HEK293T (cell line): ENCODE measurements around the gene EIPR1.

Experiments used
- CTCF ChIA-PET: fragments of 350-600 bp; formaldehyde crosslinking; extraction: SDS; loops from one replicate; lab custom pipeline; 2021; ENCODE audit warnings: antibody characterized with exemption, inconsistent platforms; lab: Yijun Ruan, JAX
- POLR2A ChIA-PET: fragments of 350-600 bp; formaldehyde crosslinking; extraction: SDS; loops from one replicate; lab custom pipeline; 2020; ENCODE audit warnings: antibody characterized with exemption, inconsistent platforms; lab: Yijun Ruan, JAX
- DNase-seq: peaks from one replicate; pipeline ENCODE4 v3.0.0; 2012; ENCODE audit warnings: mixed read lengths; ENCODE audit errors: extremely low spot score
- ARNT ChIP-seq: fragments of 450-650 bp; IDR thresholded peaks from 2 replicates; pipeline ENCODE4 v1.6.1; 2017; ENCODE audit warnings: mild to moderate bottlenecking
- BHLHE40 ChIP-seq: fragments of 450-650 bp; IDR thresholded peaks from 2 replicates; pipeline ENCODE4 v1.6.1; 2016; ENCODE audit warnings: mild to moderate bottlenecking, moderate library complexity, borderline replicate concordance
- CTBP1 ChIP-seq: fragments of 450-650 bp; IDR thresholded peaks from 2 replicates; pipeline ENCODE4 v1.6.1; 2016; ENCODE audit warnings: borderline replicate concordance
- ELF4 ChIP-seq: fragments of 450-650 bp; IDR thresholded peaks from 2 replicates; pipeline ENCODE4 v1.6.1; 2017; ENCODE audit warnings: antibody characterized with exemption
- FOXA1 ChIP-seq: fragments of 450-650 bp; IDR thresholded peaks from 2 replicates; pipeline ENCODE4 v1.6.1; 2016; ENCODE audit warnings: mild to moderate bottlenecking
- FOXK2 ChIP-seq: fragments of 450-650 bp; IDR thresholded peaks from 2 replicates; pipeline ENCODE4 v1.6.1; 2016; ENCODE audit warnings: mild to moderate bottlenecking
- FOXM1 ChIP-seq: fragments of 450-650 bp; IDR thresholded peaks from 2 replicates; pipeline ENCODE4 v1.6.1; 2017; ENCODE audit warnings: mild to moderate bottlenecking, borderline replicate concordance
- HDGF ChIP-seq: fragments of 450-650 bp; IDR thresholded peaks from 2 replicates; pipeline ENCODE4 v1.6.1; 2017; ENCODE audit warnings: antibody characterized with exemption, borderline replicate concordance
- L3MBTL2 ChIP-seq: fragments of 450-650 bp; conservative IDR thresholded peaks from 2 replicates; pipeline ENCODE4 v1.6.1; 2016; ENCODE audit warnings: mild to moderate bottlenecking
- LEF1 ChIP-seq: fragments of 450-650 bp; IDR thresholded peaks from 2 replicates; pipeline ENCODE4 v1.6.1; 2017; ENCODE audit warnings: mild to moderate bottlenecking, borderline replicate concordance
- NFRKB ChIP-seq: fragments of 450-650 bp; IDR thresholded peaks from 2 replicates; pipeline ENCODE4 v1.6.1; 2016; ENCODE audit warnings: mild to moderate bottlenecking, moderate library complexity
- PKNOX1 ChIP-seq: fragments of 450-650 bp; IDR thresholded peaks from 2 replicates; pipeline ENCODE4 v1.6.1; 2016
- SP1 ChIP-seq: fragments of 450-650 bp; IDR thresholded peaks from 2 replicates; pipeline ENCODE4 v1.6.1; 2017
- SUZ12 ChIP-seq: fragments of 450-650 bp; IDR thresholded peaks from 2 replicates; pipeline ENCODE4 v1.6.1; 2016; ENCODE audit warnings: mild to moderate bottlenecking
- TARDBP ChIP-seq: fragments of 450-650 bp; IDR thresholded peaks from 2 replicates; pipeline ENCODE4 v1.6.1; 2016
- ZNF384 ChIP-seq: fragments of 450-650 bp; IDR thresholded peaks from 2 replicates; pipeline ENCODE4 v1.6.1; 2016

EIPR1 gene

GRCh38 chr2:3192281-3192818, 185.3 kb downstream of the EIPR1 start:
- TF ChIP-seq CTBP1 (no peak), BHLHE40 (no peak), SP1 (no peak), L3MBTL2 (no peak), LEF1 (no peak), FOXM1 (no peak), ARNT (no peak), SUZ12 (no peak), PKNOX1 (no peak), FOXK2 (no peak), FOXA1 (no peak), TARDBP (no peak), ELF4 (no peak), ZNF384 (no peak), NFRKB (no peak), HDGF (no peak)
- POLR2A ChIA-PET, result no interaction called here
- no peak for DNase-seq
- CTCF ChIA-PET, result no interaction called here

GRCh38 chr2:3189961-3190360, 187.7 kb downstream of the EIPR1 start:
- POLR2A ChIA-PET, result no interaction called here
- CTCF ChIA-PET, result no interaction called here
- TF ChIP-seq FOXK2, result no peak
- TF ChIP-seq LEF1, result no peak
- TF ChIP-seq TARDBP, result no peak
- TF ChIP-seq ARNT, result no peak
- no peak for TF ChIP-seq HDGF
- TF ChIP-seq CTBP1, result no peak
- no peak for DNase-seq

GRCh38 chr2:3189076-3189591, 188.5 kb downstream of the EIPR1 start:
- CTCF ChIA-PET, result no interaction called here
- POLR2A ChIA-PET, result no interaction called here
- no peak for DNase-seq
- no peak for TF ChIP-seq NFRKB
- TF ChIP-seq ARNT, result no peak
- no peak for TF ChIP-seq TARDBP
- no peak for TF ChIP-seq FOXM1
- TF ChIP-seq LEF1, result no peak
- no peak for TF ChIP-seq ELF4
- TF ChIP-seq L3MBTL2, result no peak
- TF ChIP-seq SUZ12, result no peak

GRCh38 chr2:3188405-3188946, 189.1 kb downstream of the EIPR1 start:
- no peak for DNase-seq
- ChIA-PET POLR2A (no interaction called here), CTCF (no interaction called here)
- TF ChIP-seq SUZ12, result no peak

- TF ChIP-seq SUZ12 (no peak), ELF4 (no peak), HDGF (no peak), FOXK2 (no peak), FOXA1 (no peak), TARDBP (no peak), L3MBTL2 (no peak), BHLHE40 (no peak), NFRKB (no peak), LEF1 (no peak), PKNOX1 (no peak), ZNF384 (no peak), ARNT (no peak), SP1 (no peak), FOXM1 (no peak), CTBP1 (no peak)
- POLR2A ChIA-PET, result no interaction called here
- CTCF ChIA-PET, result no interaction called here
- no peak for DNase-seq
Measured at GRCh38 chr2:3187467-3187866, 190.2 kb downstream of the EIPR1 start.

- TF ChIP-seq BHLHE40 (no peak), ZNF384 (no peak), SP1 (no peak)
- ChIA-PET POLR2A (no interaction called here), CTCF (no interaction called here)
- DNase-seq, result no peak
Measured at GRCh38 chr2:3186766-3187165, 190.9 kb downstream of the EIPR1 start.

GRCh38 chr2:3185910-3186309, 191.7 kb downstream of the EIPR1 start:
- ChIA-PET POLR2A (no interaction called here), CTCF (no interaction called here)
- TF ChIP-seq SP1 (no peak), NFRKB (no peak), ARNT (no peak), PKNOX1 (no peak), FOXK2 (no peak), L3MBTL2 (no peak), HDGF (no peak), BHLHE40 (no peak), FOXA1 (no peak), ZNF384 (no peak), FOXM1 (no peak), LEF1 (no peak), ELF4 (no peak)

More at GRCh38 chr2:3185910-3186309, 191.7 kb downstream of the EIPR1 start:
- no peak for DNase-seq
